K562 (cell line): ENCODE measurements around the gene ENDOU. TPM values are rescaled to one million over a fixed set of nuclear protein-coding genes. Genes with fewer than 3 reads are reported as not detected.

ENCODE experiments used
- CBX3 ChIP-seq, 2 experiments: IDR thresholded peaks; 1 replicate in 1 of 2; 2 replicates in 1 of 2; pipeline ENCODE4 v1.6.1; 2012; ENCODE audit warnings: inconsistent platforms in 2 of 2, low read length in 2 of 2, borderline replicate concordance in 1 of 2, control low read depth in 1 of 2
- CCNT2 ChIP-seq: IDR thresholded peaks from 2 replicates; pipeline ENCODE4 v1.6.1; 2011; ENCODE audit warnings: borderline replicate concordance, low read depth, mild to moderate bottlenecking, moderate library complexity, mixed read lengths, low read length; ENCODE audit not compliant: insufficient read length; ENCODE audit errors: extremely low read depth
- CREM ChIP-seq: IDR thresholded peaks from 2 replicates; pipeline ENCODE4 v1.6.1; 2014; ENCODE audit warnings: antibody characterized with exemption, low read depth
- CTBP1 ChIP-seq: fragments of 450-650 bp; IDR thresholded peaks from 2 replicates; pipeline ENCODE4 v1.6.1; 2016; ENCODE audit warnings: borderline replicate concordance
- DMBX1 ChIP-seq: fragments of 250-450 bp; sonication (Bioruptor Pico); IDR thresholded peaks from 2 replicates; pipeline ENCODE4 v1.8.0; 2022; ENCODE audit warnings: inconsistent platforms, mild to moderate bottlenecking, moderate library complexity, borderline replicate concordance
- EP300 ChIP-seq: IDR thresholded peaks from 2 replicates; pipeline ENCODE4 v1.6.1; 2012; ENCODE audit warnings: low read length, improper control_type of control experiment
- FOXJ3 ChIP-seq: sonication (generic); formaldehyde crosslinking; IDR thresholded peaks from 2 replicates; pipeline ENCODE4 v1.4.0; 2020; ENCODE audit warnings: mild to moderate bottlenecking, missing genetic modification reagents
- GMEB1 ChIP-seq: fragments of 250-450 bp; sonication (Bioruptor Pico); IDR thresholded peaks from 2 replicates; pipeline ENCODE4 v1.4.0; 2020; ENCODE audit warnings: mild to moderate bottlenecking
- GTF3C2 ChIP-seq: IDR thresholded peaks from 3 replicates; pipeline ENCODE4 v1.6.1; 2011; ENCODE audit warnings: borderline replicate concordance, mild to moderate bottlenecking, moderate library complexity; ENCODE audit not compliant: insufficient read length; ENCODE audit errors: extremely low read depth
- HDAC8 ChIP-seq: fragments of 450-650 bp; IDR thresholded peaks from 2 replicates; pipeline ENCODE4 v1.6.1; 2016; ENCODE audit warnings: mild to moderate bottlenecking, missing genetic modification characterization, moderate library complexity, missing compliant biosample characterization
- HNRNPK ChIP-seq: fragments of 200-400 bp; formaldehyde crosslinking; IDR thresholded peaks from one replicate; pipeline ENCODE4 v1.6.1; 2018; ENCODE audit warnings: mild to moderate bottlenecking, low read depth, low read length; ENCODE audit not compliant: poor library complexity, severe bottlenecking
- MCM5 ChIP-seq: fragments of 450-650 bp; IDR thresholded peaks from 2 replicates; pipeline ENCODE4 v1.6.1; 2016; ENCODE audit warnings: low read depth
- NR2F6 ChIP-seq: fragments of 450-650 bp; formaldehyde crosslinking; IDR thresholded peaks from 2 replicates; pipeline ENCODE4 v1.4.0; 2020; ENCODE audit warnings: mild to moderate bottlenecking
- SMC3 ChIP-seq: conservative IDR thresholded peaks from 2 replicates; pipeline ENCODE4 v1.6.1; 2011; ENCODE audit warnings: low read depth, low read length, improper control_type of control experiment; ENCODE audit not compliant: insufficient read depth
- TOE1 ChIP-seq, 2 experiments: fragments of 450-650 bp in 1 of 2; sonication (generic) in 1 of 2; formaldehyde crosslinking in 1 of 2; IDR thresholded peaks; 2 replicates each; pipeline versions ENCODE4 v1.7.1 to v1.8.0; 2016 to 2022; ENCODE audit warnings: borderline replicate concordance in 2 of 2, mild to moderate bottlenecking in 2 of 2, antibody characterized with exemption in 1 of 2, inconsistent platforms in 1 of 2, low read depth in 1 of 2, missing genetic modification reagents in 1 of 2, moderate library complexity in 1 of 2
- WHSC1 ChIP-seq: IDR thresholded peaks from one replicate; pipeline ENCODE4 v1.6.1; 2012; ENCODE audit warnings: low read length, control low read depth, inconsistent platforms
- ZNF311 ChIP-seq: fragments of 250-450 bp; sonication (Bioruptor Pico); IDR thresholded peaks from 2 replicates; pipeline ENCODE4 v1.4.0; 2020; ENCODE audit warnings: mild to moderate bottlenecking, moderate library complexity
- ZNF699 ChIP-seq: fragments of 250-450 bp; sonication (Bioruptor Pico); IDR thresholded peaks from 2 replicates; pipeline ENCODE4 v1.8.0; 2021; ENCODE audit warnings: mild to moderate bottlenecking, moderate library complexity; ENCODE audit not compliant: insufficient replicate concordance
- polyA plus RNA-seq, 8 experiments: library from polyadenylated mRNA; depleted of rRNA in 4 of 8; stranded (reverse) in 5 of 8; unstranded in 3 of 8; fragments of >200 nt; fragmentation: Nextera tagmentation in 2 of 8; fragmentation: Illumina TruSeq in 1 of 8; extraction: Ambion mirVana in 2 of 8; extraction: Trizol in 1 of 8; gene quantifications; 2 replicates each; pipeline versions ENCODE4 v1.2.1 to v1.2.3, GENCODE V29; 2011 to 2014; ENCODE audit warnings: inconsistent platforms in 1 of 8, missing spikeins in 1 of 8
- total RNA-seq, 7 experiments: library from RNA; depleted of rRNA in 6 of 7; stranded (reverse); fragments of >200 nt in 6 of 7; fragmentation: Illumina TruSeq in 2 of 7; extraction: Trizol in 2 of 7; gene quantifications; 2 replicates each; pipeline versions ENCODE4 v1.2.1 to v1.2.3, GENCODE V29; 2011 to 2021; ENCODE audit warnings: low replicate concordance in 1 of 7
- TF ChIP-seq, protein P1 (sequence below), 2 experiments: IDR thresholded peaks; 2 replicates each; pipeline ENCODE4 v1.6.1; 2012; ENCODE audit warnings: improper control_type of control experiment in 2 of 2, low read depth in 2 of 2, low read length in 2 of 2, borderline replicate concordance in 1 of 2

ENDOU gene
- total and polyA plus RNA-seq, 9 of the 15 experiments (the other 6 are each of a cell fraction or from before 2014, with no cell fraction given), result 0.03 TPM; not detected in 8

DNA sequence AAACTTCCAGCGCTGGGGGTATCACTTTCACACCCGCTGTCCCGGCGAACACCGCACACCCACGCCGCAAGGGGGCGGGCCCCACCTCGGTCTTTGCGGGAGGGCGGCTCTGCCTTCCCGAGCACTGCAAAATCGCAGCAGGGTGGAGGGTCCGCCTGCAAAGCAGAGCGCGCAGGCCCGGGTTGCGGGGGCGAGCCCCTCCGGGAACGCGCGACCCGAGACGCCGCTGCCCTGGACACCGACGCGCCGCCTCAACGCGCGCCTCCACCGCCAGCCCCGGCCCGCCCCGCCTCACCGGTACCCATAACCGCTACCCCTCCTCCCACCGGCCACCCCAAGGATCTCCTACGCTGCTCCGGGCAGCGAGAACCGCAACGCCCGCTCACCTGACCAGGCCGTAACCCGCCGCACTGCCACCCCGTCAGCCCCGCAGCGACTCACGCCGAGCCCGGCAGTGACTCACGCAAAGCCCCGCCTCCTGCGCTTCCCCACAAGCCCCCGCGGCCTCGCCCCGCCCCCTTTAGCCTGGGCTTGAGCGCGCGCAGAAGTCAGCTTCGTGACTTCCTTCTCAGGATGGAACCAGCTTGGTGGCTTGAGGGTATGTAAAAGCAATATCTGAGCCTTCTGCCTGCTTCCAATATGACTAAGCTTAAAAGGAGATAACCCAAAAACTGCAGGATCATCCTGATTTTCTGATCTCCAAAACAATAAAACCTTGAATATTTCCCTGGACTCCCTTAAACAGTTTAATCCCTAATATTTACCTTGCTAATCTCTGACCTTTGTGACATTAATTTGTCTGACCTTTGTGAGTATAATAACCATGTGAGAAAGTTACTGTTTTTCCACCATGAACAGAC is 19.5 kb downstream of the ENDOU start, which contains the start of gene RPAP3 (continued):
- TF ChIP-seq CBX3 (IDR thresholded peaks at IDR 0.05; ENCODE audit: borderline replicate concordance in 1 of 2, low read length in 2 of 2) (no peak; a peak in 1 of 3 replicates), EP300 (peak; percentile 42; the same call in 1 of the 2 replicates), SMC3 (0 out of 2 replicates have a peak, but pooled peaks have one; percentile 11), HDAC8 (no peak), HNRNPK (no peak), ZNF311 (no peak), GMEB1 (peak; percentile 67), NR2F6 (CRISPR knock-in tag) (no peak), TOE1 (IDR thresholded peaks at IDR 0.05; ENCODE audit: borderline replicate concordance) (no peak), TOE1 (CRISPR knock-in tag; IDR thresholded peaks at IDR 0.05; ENCODE audit: borderline replicate concordance, low read depth) (peak; percentile 64; the same call in 1 of the 2 replicates), CCNT2 (peak; percentile 67), ZNF699 (no peak), CREM (peak; percentile 95), DMBX1 (no peak), MCM5 (no peak), WHSC1 (no peak), CTBP1 (peak; percentile 69; the same call in 1 of the 2 replicates), FOXJ3 (CRISPR knock-in tag) (no peak), GTF3C2 (no peak)
- TF ChIP-seq, protein P1, sequence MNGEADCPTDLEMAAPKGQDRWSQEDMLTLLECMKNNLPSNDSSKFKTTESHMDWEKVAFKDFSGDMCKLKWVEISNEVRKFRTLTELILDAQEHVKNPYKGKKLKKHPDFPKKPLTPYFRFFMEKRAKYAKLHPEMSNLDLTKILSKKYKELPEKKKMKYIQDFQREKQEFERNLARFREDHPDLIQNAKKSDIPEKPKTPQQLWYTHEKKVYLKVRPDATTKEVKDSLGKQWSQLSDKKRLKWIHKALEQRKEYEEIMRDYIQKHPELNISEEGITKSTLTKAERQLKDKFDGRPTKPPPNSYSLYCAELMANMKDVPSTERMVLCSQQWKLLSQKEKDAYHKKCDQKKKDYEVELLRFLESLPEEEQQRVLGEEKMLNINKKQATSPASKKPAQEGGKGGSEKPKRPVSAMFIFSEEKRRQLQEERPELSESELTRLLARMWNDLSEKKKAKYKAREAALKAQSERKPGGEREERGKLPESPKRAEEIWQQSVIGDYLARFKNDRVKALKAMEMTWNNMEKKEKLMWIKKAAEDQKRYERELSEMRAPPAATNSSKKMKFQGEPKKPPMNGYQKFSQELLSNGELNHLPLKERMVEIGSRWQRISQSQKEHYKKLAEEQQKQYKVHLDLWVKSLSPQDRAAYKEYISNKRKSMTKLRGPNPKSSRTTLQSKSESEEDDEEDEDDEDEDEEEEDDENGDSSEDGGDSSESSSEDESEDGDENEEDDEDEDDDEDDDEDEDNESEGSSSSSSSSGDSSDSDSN (IDR thresholded peaks at IDR 0.05; ENCODE audit: borderline replicate concordance in 1 of 2, low read depth in 2 of 2, low read length in 2 of 2), result no peak
